Fibroblast of gingiva (primary cell): Measurements from ENCODE around the gene CCDC34.
A peak's percentile ranks its signal among the peaks of the same experiment; 100 is the strongest.
"Not testable (repeated sequence)": the region's sequence is repeated elsewhere in the genome, so short reads cannot be mapped to it uniquely, and the experiment has no call there.

Source experiments
- DNase-seq: peaks from one replicate; pipeline ENCODE4 v3.0.0-alpha.2; 2011; ENCODE audit warnings: low read depth

CCDC34 gene

DNA sequence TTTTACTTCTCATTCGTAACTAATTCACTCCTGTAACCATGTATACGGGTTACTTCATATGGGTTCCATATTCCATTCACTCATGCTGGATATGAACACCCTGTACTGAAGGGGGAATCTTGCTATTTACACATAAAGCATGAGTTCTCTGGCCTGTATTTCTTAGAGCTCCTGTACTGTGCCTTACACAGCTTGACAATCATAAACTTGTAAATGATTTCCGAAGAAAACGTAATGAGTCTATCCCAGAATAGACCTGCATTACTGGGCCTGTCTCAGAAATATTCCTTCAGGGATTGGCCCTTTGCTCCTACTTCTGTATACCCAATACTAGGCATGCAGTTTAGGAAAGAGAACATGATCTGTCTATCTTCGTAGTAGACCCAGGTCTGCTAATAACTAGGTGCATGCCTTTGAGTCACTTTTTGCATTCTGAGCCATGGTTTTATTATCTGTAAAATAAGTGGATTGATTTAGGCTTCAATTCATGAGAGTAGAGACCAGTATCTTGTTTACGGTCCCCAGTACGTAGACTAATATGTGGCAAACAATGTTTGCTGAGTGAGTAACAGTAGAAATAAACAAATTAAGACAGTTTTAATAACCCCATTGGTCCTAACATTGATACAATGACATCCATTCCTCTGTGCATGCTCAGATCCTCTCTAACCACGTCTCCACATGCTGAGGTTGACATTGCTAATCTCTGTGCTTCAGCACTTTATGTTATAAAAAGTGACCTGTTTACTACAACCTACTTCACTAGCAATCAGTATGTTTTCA lies 1.2 kb downstream of the CCDC34 start:
- DNase-seq = no peak

DNA sequence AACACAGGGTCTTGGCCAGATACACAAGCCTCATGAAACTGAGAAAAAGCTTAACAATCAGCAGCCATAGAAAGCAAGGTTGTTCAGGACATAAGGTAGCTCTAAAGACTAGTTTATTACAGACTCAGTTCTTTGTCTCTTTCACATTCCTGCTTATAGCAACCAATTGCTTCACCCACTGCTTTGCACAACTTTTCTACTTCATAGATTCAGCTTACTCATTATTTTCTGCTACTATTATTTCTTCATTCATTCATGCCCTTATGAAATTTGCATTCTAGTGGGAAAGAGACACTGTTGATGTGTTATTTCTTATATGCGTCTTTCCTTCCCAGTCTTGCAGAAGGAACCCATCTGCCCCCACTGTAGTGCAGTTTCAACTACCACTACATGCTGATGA lies 4.7 kb downstream of the CCDC34 start:
- DNase-seq = peak; percentile 64

DNA sequence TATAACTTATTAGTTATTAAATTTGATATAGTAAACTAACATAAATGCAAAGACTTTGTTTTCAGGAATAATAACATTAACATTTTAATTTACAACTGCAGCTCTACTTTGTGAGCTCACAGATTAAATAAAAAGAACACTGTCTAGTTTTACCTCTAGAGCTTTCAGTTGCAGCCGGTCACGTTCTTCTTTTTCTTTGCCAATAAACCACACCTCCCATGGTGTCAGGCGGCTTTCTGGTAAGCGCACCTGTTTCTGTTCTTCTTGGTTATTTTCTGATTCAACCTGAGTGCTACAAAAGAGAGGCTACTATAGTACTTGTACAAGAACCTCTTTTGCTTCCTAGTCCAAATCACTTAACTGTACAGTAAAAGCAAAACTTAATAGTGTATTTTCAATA lies 5.8 kb downstream of the CCDC34 start:
- no peak for DNase-seq

DNA sequence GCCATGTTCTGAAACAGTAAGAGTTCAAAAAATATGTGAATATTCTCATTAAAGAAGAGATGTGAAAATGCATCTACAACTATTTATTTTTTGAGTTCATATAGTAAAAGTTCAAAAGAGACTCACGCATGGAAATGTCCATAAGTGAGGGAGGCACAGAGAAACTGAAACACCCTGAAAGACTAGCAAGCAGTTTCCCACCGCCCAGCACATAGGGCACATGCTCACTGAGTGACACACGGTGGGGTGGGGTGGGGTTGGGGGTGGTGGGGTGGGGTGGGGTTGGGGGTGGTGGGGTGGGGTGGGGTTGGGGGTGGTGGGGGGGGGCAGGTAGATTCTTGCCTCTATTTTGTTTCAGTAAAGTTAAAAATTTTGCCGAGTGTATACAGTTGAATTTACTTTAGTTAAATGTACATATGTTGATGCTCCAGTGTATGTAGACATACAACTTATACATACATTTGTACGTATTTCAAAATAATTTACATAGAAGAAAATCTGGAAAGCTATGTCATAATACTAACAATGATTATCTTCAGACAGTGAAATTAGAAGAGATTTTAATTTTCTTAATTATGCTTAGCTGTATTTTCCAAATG lies 6.3 kb downstream of the CCDC34 start:
- no peak for DNase-seq

DNA sequence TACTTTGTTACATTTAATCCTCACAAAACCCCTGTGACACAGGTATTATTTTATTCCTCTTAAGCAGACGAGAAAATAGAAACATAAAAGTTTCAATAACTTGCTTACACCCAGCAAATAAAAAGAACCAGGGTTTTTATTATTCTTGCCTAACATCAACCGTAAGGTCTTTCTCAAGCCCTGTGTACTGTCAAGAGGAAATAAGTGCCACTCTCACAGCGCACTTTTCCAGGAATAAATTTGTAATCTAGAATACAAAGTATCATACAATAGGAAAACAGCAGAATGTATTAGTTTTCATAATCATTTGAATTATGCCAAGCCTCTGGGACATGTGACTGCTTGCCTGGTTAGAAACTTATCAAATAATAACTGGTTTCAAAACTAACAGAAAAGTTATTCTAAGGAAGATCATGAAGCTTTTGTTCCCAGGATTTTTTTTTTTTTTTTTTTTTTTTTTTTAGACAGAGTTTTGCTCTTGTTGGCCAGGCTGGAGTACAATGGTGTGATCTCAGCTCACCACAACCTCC lies 7.4 kb downstream of the CCDC34 start:
- DNase-seq = peak; percentile 4

DNA sequence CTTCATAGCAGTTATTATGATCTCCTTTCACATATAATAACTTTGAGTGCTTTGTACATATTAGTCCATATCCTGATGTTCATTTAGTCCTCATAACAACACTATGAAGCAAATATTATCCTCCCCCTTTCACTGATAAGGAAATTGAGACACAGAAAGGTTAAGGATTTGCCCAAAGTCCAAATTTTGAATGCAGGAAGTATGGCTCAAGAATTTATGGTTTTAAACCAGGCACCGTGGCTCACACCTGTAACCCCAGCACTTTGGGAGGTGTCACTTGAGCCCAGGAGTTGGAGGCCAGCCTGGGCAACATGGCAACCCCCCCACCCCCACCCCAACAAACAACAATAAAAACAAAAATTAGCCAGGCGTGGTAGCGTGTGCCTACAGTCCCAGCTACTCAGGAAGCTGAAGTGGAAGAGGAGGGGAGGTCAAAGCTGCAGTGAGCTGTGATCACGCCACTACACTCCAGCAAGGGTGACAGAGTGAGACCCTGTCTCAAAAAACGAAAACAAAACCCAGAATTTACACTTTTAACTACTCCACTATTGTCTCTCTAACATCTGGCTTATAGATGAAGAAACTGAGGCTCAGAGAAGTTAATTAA lies 8.6 kb downstream of the CCDC34 start:
- DNase-seq = no peak

DNA sequence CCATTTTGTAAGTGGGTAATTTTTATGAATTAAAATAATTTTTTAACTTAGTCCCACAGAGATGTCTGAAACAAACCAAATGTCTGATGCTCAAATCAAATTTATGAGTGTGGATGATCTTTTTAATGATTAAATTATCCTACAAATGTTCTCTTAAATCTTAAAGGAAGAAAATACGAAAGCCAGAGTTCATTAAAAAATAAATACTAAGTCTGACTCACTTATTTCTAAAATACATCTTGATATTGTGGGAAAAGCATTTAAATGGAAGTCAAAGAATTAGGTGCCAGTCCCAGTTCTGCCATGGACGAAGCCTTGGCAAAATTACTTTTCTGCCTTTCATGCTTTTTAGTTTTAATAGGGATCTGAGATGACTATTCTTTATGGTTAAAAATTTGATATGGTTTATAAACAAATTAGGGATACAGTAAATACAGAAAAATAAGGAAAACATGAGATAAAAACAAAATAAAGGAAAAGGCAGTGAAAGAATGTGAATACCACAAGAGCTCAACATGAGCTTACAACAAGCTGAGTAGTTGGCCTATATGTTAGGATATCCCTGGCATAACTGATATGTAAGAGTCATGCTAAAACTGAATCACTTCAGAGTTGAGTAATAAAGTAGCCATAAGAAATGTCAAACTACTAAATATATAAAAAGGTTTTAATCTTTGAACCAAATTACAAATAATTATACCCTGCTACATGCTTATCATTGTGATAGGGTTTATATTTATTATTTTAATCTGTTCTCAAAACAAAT lies 9.2 kb downstream of the CCDC34 start:
- DNase-seq = peak; percentile 62

DNA sequence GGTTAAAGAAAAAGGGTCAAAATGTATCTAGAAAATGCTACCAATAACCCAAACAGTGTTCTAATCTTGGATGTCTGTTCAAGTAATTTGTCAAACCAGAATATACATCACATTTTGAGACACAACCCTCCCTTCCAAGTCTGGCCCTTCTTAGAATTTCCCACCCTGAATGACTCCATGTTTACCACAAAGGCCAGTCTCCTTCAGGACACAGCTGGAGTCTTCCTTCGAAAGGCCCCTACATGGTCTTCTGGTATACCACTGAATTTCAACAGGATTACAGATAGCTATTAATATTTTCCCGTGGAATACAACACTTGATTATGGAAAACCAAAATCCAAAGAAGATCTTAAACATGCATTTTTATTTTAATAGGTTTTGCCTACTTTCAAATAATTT lies 10.2 kb downstream of the CCDC34 start:
- DNase-seq = no peak

DNA sequence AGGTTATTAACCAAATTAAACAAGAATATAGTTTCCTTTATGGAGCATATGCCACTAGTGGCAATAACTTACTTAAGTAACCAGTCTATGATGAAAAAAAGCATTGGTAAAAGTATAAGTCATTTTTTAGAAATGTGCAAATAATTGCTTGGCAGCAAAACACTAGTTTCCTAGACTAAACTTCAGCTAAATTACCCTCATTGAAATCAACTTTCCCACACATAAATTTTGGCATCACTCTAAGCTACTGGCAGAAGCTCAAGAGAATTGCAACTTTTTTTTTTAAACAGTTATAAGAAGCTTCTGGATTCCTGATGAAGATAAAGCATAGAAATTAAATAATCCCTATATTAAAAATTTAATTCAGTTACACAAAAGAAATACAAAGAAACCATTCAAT lies 12.5 kb downstream of the CCDC34 start:
- DNase-seq = peak; percentile 64

DNA sequence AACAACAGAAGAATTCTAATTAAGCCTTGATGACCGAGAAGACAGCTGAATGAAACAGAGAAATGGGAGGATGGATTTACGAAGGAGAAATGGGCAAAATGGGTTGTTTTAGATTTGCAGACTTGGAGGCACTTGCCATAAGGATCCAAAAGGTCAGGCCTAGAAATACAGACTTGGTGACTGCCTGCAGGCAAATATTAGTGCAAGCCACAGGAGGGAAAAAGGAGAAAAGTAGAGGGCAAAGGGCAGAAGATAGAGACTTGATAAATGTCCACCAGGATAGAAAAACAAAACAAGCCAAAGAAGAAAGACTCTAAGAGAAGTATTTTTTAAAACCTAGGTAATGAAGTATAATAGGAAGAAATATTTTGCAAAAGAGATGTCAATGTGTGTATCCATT lies 13.1 kb downstream of the CCDC34 start:
- DNase-seq = no peak

DNA sequence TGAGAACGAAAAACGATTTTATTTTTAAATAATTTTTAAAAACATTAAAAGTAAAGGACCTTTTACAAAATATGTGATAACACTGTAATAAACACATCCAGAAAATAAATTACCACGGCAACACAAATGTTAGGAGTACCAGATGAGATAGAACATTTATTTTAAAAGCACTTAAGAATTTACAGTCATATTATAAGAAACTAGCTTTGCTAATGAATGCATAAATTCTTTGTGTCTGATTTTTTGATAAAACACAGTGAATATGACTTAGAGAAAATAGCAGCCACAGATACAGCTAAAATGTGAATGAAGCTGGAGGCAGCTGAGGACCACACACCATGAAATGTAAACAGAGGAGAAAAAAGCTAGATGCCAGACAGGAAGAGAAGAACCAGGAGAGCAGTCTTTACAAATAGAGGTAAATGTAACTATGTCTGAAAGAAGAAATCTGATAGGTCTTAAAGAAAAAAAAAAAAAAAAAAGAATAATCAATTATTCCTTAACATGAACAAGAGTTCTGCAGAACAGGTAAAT lies 14.6 kb downstream of the CCDC34 start:
- no peak for DNase-seq

DNA sequence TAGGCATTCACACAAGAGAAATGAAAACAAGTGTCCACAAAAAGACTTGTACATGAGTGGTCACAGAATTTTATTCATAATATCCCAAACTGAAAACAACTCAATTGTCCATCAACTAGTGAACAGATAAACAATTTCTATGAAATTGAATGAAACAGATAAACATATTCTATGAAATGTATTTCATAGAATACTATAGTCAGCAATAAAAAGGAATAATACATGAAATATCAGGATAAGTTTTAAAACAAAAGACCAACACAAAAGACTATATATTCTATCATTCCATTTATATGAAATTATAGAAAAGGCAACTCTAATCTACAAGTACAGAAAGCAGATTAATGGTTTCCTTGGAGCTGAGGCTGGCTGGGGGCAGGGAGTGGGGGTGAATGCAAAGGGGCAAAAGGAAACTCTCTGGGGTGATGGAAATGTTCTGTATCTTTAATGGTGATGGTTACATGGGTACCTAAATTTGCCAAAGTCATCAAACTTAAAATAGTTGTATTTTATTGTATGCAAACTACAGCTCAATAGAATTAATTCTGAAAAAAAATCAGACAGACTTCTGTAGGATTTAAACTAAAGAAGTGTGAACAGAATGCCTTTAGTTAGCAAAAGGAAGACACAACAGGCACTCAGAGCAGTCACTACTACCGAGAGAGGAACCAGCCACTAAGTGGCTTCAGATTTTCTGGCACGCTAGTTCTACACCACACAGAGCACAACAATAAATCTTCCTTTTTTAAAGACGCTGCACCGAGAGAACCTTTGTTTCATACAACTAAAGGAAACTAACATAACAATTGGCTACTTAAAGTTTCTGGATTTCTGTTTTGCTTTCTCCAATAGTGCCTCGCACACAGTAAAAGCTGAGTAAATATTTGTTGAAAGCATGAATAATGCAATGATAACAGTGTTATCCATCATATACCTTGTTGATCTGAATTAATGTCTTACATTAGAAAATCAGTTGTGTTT lies 15.4 kb downstream of the CCDC34 start:
- no peak for DNase-seq

DNA sequence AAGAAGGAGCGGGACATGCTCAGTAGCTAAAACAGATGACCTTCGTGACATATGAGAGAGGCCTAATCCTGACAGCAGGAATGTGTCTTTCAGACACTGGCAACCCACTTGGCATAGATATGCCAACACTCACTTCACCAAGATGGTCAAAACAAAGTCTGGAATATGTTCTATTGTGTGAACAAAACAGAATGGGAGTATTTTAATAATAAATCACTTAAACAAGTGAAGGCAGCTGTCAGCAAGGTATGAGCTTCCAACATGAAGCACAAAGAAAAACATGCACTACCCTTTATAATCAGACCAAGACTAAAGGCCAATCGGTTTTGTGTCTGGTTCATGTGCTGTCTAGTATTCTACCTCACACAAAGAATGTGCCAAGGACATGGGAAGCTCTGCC lies 23.1 kb downstream of the CCDC34 start:
- no peak for DNase-seq

DNA sequence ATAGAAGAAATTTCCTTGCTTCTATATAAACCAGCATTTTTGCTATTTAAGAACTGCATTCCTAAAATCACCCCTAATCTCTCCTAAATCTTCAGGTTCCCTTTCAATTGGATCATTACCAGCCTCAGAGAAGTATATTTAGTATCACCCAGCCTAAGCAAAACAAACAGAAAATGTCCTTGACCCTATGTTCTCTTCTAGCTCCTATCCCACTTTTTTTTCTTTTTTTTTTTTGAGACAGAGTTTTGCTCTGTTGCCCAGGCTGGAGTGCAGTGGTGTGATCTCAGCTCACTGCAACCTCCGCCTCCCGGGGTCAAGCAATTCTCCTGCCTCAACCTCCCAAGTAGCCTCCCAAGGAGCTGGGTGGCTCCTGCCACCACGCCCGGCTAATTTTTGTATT lies 28.3 kb downstream of the CCDC34 start:
- not testable (repeated sequence) for DNase-seq

DNA sequence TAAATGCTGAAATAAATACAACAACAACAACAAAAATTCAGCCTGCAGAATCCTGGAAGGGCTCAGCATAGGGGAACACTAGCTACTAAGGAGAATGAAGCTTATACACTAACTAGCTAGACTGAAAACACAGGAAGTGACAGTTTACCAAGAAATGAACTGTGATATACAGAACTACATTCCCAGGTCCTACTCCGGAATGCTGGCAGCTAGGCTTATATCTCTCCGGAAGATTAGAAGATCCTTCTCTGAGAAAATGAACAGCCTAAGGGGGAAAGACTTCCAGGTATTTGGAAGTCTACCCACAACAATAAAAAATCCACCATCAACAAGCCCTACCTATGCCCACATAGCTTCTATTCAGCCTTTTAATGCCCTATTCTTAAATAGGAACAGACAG lies 31.0 kb downstream of the CCDC34 start:
- DNase-seq = no peak

DNA sequence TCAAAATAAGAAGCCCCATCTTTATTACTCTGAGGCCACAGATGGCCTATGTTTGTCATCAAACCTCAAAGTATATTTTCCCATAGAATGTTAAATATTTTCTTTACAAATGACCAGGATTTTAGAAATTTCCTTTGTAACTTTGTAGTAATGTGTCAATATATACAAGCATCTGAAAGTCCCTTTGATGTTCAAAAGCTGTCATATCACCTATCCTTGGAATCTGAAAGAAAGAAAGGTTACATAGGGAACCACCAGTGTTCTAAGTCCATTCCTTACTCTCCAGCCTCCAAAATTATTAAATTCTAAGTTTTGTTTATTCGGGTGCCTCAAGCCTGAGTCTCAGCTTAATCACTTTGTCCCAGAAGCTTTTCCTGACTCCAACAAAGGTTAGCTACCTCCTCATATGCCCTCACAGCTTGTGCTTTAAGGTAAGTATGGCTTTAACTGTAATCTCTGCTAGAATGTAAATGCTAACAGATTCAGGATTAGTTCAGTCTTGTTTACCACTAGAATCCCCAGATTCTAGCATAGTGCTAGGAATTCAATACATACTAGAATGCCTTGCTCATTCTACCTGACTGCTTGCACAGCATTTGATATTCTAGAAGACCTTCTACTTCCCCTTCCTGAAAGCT lies 32.3 kb downstream of the CCDC34 start:
- no peak for DNase-seq

DNA sequence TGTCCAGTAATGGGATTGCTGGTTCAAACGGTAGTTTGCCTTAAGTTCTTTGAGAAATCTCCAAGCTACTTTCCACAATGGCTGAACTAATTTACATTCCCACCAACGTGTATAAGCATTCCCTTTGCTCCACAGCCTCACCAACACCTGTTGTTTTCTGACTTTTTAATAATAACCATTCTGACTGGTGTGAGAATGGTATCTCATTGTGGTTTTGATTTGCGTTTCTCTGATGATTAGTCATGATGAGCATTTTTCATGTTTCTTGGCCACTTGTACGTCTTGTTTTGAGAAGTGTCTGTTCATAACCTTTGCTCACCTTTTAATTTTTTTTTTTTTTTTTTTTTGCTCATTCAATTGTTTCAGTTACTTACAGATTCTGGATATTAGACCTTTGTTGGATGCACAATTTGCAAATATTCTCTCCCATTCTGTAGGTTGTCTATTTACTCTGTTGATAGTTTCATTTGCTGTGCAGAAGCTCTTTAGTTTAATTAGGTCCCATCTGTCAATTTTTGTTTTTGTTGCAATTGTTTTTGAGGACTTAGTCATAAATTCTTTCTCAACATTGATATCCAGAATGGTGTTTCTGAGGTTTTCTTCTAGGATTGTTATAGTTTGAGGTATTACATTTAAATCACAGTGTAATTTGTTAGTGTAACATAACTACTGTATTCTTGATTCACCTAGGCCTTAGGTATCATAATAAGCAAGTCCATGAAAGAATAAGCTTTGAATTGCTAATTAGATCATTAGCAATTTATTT lies 33.0 kb downstream of the CCDC34 start:
- DNase-seq = no peak

DNA sequence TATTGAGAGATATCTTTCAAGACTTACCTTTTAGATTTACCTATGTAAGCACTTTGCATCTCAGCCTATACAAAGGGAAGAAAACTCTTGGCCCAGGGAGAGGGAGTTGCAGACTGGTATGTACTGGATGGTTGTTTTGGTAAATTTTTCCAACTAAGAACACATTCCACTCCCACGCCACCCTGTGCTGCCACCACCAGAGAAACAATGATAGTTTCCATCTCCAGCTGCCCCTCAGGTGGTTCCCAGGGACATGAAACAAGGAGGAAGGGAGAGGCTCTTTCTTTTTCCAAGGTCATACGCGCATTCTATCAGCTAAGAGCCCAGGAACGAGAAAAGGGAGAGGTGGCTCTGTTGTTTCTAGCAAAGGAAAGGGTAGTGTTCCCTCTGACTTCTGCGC lies 34.4 kb downstream of the CCDC34 start:
- DNase-seq = no peak

DNA sequence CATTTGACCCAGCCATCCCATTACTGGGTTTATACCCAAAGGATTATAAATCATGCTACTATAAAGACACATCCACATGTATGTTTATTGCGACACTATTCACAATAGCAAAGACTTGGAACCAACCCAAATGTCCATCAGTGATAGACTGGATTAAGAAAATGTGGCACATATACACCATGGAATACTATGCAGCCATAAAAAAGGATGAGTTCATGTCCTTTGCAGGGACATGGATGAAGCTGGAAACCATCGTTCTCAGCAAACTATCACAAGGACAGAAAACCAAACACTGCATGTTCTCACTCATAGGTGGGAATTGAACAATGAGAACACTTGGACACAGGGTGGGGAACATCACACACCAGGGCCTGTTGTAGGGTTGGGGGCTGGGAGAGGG lies 36.0 kb downstream of the CCDC34 start:
- not testable (repeated sequence) for DNase-seq

DNA sequence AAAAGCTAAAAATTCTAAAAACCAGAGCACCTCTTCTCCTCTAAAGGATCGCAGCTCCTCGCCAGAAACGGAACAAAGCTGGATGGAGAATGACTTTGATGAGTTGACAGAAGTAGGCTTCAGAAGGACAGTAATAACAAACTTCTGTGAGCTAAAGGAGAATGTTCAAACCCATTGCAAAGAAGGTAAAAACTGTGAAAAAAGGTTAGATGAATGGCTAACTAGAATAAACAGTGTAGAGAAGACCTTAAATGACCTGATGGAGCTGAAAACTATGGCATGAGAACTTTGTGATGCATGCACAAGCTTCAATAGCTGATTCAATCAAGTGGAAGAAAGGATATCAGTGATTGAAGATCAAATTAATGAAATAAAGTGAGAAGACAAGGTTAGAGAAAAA lies 40.8 kb downstream of the CCDC34 start:
- not testable (repeated sequence) for DNase-seq
